Activated T-helper 1 cell treated with anti-CD3 and anti-CD28 coated beads, Interleukin-12 subunit alpha, Interleukin-12 subunit beta, Interleukin-2, Interleukin-4 antibody, amounts not matched to agents 30 ng/mL and 10 ng/mL and 1 ng/mL, durations not matched to agents 14 hours and 24 hours and 36 hours (primary cell): Measurements from ENCODE around the gene TTC19. TPM values are rescaled to one million over a fixed set of nuclear protein-coding genes. Genes with fewer than 3 reads are reported as not detected.

Experiments
- DNase-seq: peaks from one replicate; pipeline ENCODE4 v3.0.0; 2021; ENCODE audit warnings: low spot score
- H3K27ac Mint-ChIP-seq: one replicate; pipeline ENCODE4 v1.8.0; 2021; ENCODE audit warnings: mild to moderate bottlenecking, mixed read lengths
- H3K27me3 Mint-ChIP-seq: one replicate; pipeline ENCODE4 v1.8.0; 2022; ENCODE audit warnings: mild to moderate bottlenecking, moderate library complexity, mixed read lengths; ENCODE audit not compliant: insufficient read depth
- H3K36me3 Mint-ChIP-seq: one replicate; pipeline ENCODE4 v1.8.0; 2021; ENCODE audit warnings: low read depth, mixed read lengths
- H3K4me1 Mint-ChIP-seq: one replicate; pipeline ENCODE4 v1.8.0; 2021; ENCODE audit warnings: low read depth, mixed read lengths
- H3K4me3 Mint-ChIP-seq: one replicate; pipeline ENCODE4 v1.8.0; 2021; ENCODE audit warnings: mild to moderate bottlenecking, moderate library complexity, mixed read lengths
- H3K9me3 Mint-ChIP-seq: one replicate; pipeline ENCODE4 v1.8.0; 2021; ENCODE audit warnings: mixed read lengths
- intact Hi-C: fragments of 100-400 bp; cut with micrococcal nuclease; formaldehyde crosslinking; loops from one replicate; pipeline ENCODE4 v1.15.1; 2024
- total RNA-seq: library from RNA; stranded (reverse); gene quantifications from 2 replicates; pipeline ENCODE4 v1.2.3, GENCODE V29; 2022

Gene TTC19, protein sequence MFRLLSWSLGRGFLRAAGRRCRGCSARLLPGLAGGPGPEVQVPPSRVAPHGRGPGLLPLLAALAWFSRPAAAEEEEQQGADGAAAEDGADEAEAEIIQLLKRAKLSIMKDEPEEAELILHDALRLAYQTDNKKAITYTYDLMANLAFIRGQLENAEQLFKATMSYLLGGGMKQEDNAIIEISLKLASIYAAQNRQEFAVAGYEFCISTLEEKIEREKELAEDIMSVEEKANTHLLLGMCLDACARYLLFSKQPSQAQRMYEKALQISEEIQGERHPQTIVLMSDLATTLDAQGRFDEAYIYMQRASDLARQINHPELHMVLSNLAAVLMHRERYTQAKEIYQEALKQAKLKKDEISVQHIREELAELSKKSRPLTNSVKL
- total RNA-seq: 38.0 and 40.3 TPM in 2 replicates

DNA sequence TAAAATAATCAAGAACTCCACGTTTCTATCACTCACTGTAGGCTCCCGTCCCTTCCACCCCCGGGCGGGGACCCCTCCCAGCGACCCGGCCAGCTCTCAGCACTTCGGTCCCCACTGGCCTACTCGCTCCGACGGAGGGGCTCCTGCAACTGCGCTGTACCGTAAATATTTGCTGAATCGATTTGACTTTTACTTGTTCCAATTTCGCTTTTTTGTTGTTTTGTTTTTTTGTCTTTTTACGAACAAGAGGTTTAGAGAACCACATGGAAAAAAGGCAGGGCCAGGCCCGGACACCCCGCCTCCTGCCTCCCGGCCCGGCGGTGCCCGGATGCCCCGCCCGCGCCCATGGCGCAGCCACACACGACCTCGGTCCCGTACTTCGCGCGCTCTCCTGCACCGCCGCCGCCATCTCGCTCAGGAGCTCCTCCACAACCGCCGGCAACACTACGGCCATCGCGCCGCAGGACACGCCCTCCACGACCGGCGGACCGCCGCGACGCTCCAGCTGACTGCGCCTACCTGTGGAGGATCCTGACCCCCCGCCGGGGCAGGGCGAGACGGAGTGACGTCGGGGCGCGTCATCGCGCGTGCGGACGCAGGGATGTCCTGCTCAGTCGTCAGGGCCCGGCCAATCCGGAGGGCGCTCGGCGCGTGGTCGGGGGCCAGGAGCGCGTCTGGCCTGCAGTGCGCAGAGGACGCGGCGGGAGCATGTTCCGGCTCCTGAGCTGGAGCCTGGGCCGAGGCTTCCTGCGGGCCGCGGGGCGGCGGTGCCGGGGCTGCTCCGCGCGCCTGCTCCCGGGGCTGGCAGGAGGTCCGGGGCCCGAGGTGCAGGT is at the start of gene TTC19, which contains the start of gene ZSWIM7:
TSS of gene TTC19 (plus strand) at position 684 of the 833 bp plus-strand sequence. CDS start at position 709, 25 bp downstream.
TSS of gene ZSWIM7 (minus strand) at position 564 of the 833 bp plus-strand sequence. CDS start at position 454, 110 bp downstream.
- H3K4me3 Mint-ChIP-seq: peak within 1 kb of the TSS; percentile 96
- peaks cover 3% of the 10 kb centered on the region for H3K9me3 Mint-ChIP-seq
- H3K36me3 Mint-ChIP-seq: peaks cover 36% of the 10 kb centered on the region
- H3K27me3 Mint-ChIP-seq: peaks cover 2% of the 10 kb centered on the region
- intact Hi-C loops: loop anchor here (1.0 to 5.0 kb wide), 4 partner anchors 29 to 739 kb away; partner anchors contain the start of gene ZNF286A
- peaks cover 33% of the 10 kb centered on the region for H3K4me1 Mint-ChIP-seq
- DNase-seq: peak; percentile 93
- peak within 1 kb of the TSS; percentile 99 for H3K27ac Mint-ChIP-seq

DNA sequence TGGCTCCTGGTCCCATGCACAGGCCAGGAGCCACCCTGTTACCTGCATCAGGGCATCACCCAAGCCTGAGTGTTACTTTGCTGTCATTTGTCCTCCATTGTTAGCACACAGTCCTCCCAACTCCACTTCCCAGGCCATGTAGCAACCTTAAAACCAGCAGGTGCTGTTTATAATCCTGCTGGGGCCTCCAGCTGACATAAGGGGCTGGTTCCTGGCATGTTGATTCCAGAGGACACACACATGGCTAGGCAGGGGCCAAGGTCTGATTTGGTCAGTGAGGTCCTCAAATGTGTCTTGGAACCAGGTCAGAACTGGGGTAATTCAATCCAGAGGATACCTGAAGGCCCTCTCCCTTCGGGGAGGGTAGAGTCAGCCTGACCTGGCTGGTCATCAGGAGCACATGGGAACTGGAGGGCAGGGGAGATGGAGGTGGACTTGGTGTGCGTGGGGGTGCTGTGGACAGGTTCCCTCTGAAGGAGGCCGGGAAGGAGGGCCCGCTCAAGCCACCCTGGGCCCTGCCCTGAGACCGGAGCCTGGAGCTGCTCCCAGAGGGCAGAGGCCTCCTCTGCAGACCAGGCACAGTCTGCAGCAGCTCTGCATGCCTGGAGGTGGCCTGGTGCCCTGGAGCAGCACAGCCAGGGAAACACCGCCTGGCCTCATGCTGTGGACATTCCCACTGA is 48.1 kb upstream of the TTC19 start:
- peaks cover 12% of the 10 kb centered on the region for H3K4me1 Mint-ChIP-seq
- no peaks in the 10 kb centered on the region for H3K9me3 Mint-ChIP-seq
- peaks cover 46% of the 10 kb centered on the region for H3K27me3 Mint-ChIP-seq
- H3K36me3 Mint-ChIP-seq: no peaks in the 10 kb centered on the region
- no peak overlapping the region for H3K4me3 Mint-ChIP-seq
- intact Hi-C loops: loop anchor here (5.0 kb wide), 1 partner anchor 64 kb away; no protein-coding TSS in a partner anchor
- no peak overlapping the region for H3K27ac Mint-ChIP-seq
- no peak for DNase-seq

DNA sequence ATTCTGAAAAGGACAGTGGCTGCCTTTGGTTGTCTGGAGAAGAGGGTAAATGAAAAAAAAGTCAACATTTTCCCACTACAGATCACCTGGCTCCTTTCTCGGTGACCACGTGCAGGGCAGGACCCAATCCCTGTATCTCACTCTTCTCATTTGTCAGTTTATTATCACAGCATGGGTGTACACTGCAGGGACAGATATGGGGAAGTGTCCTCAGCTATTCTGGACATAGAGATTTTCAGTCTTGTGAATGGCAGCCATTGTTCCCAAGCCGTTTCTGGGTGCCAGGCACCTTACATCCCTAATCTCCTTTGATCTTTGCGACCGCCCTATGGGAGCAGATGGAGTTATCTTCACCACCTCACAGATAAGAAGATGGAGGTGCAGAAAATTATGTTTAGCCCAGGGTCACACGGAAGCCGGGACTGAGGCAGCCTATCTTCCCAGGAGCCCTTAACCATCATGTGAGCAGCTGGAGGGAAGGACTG is 47.5 kb upstream of the TTC19 start:
- DNase-seq: no peak
- no peak overlapping the region for H3K27ac Mint-ChIP-seq
- no peaks in the 10 kb centered on the region for H3K9me3 Mint-ChIP-seq
- H3K36me3 Mint-ChIP-seq: no peaks in the 10 kb centered on the region
- intact Hi-C loops: loop anchor here (5.0 kb wide), 1 partner anchor 65 kb away; no protein-coding TSS in a partner anchor
- H3K4me3 Mint-ChIP-seq: no peak overlapping the region
- H3K27me3 Mint-ChIP-seq: peaks cover 44% of the 10 kb centered on the region
- H3K4me1 Mint-ChIP-seq: peaks cover 17% of the 10 kb centered on the region

DNA sequence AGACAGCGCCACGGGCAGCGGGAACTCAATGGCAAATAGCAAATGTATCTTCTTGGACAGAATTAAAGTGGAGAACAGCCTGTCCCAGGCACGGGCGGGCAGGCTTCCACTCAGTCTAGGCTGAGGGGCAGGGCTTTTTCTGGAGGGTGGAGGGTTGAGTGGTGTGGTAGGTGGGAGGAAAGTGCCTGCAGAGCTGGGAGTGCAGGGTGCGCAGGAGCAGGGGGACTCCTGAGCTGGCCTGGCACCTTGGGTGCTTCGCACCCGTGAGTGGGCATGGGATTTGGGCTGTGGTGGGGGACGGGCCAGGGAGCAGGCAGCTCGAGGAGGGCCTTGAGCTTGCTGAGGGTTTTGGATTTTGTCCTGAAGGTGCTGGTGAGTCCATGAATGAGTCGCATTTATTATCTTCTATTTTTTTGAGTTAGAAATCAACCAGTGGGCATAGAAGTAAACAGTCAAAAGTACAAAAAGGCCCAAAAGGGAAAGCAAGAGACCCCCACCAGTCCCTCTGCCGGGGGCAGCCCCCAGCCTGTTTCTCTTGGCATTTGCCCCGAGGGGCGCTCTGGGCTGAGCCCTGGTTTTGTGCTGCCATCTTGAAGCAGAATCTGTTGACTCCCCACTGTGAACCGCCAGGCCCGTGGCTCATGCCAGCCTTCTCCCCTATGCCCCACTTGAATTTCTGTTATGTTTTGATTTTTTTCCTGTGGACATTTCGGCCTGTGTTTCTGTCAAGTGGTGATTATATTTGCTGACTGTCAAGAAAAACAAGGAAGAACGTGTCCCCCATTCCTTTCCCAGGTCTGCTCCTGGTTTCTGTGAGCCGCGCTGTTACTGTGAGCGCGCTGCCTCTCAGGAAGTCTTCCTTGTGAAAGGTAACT is 46.5 kb upstream of the TTC19 start:
- H3K4me1 Mint-ChIP-seq: peaks cover 24% of the 10 kb centered on the region
- intact Hi-C loops: loop anchor here (5.0 kb wide), 1 partner anchor 66 kb away; no protein-coding TSS in a partner anchor

DNA sequence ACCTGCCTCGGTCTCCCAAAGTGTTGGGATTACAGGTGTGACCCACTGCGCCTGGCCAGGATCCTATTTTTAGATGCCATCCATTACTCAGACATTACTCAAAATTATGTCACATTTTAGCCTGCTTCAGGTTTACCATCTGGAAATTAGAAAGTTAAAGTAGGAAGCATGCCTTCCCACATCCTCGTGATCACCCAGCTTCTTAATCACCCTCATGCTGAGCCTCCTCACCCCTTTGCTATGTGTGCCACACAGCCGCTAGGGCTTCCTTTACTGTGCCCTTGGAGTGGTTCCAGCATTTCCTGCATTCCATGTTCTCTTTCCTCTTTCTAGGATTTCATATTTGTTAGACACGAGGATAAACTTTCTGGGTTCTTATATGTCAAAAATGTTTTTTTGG is 45.4 kb upstream of the TTC19 start:
- peaks cover 34% of the 10 kb centered on the region for H3K4me1 Mint-ChIP-seq
- no peak overlapping the region for H3K27ac Mint-ChIP-seq
- intact Hi-C loops: loop anchor here (5.0 kb wide), 1 partner anchor 67 kb away; no protein-coding TSS in a partner anchor

More for the DNA sequence above, 46.5 kb upstream of the TTC19 start:
- H3K36me3 Mint-ChIP-seq: peaks cover under 1% of the 10 kb centered on the region
- no peak for DNase-seq
- H3K4me3 Mint-ChIP-seq: no peak overlapping the region
- H3K9me3 Mint-ChIP-seq: no peaks in the 10 kb centered on the region
- peaks cover 55% of the 10 kb centered on the region for H3K27me3 Mint-ChIP-seq
- no peak overlapping the region for H3K27ac Mint-ChIP-seq

DNA sequence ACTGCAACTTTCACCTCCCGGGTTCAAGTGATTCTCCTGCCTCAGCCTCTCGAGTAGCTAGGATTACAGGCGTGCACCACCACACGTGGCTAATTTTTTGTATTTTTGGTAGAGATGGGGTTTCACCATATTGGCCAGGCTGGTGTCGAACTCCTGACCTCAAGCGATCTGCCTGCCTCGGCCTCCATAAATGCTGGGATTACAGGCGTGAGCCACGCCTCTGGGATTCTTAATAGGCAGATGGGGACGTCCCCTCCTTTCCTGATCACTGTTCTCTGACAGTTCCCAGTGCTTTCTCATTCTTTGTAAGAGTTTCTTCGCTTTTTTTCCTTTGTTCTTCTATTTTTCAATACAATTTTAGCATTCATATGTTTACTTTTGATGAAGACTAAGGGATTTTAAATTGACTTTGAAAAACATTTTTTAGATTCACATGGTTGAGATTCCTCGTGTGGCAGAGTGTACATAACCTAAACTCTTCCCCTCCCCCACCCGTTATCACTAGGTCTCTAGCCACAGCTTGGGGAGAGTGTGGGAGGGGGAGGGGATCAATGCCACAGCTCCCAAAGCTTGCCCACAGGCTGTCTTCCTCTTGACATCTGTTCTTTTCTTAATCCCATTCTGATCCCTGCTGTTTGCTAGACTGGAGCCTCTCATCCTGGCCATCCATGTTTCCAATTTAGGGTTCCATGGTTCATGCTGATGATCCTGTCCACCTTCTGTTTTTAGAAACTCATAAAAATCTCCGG is 43.7 kb upstream of the TTC19 start:
- Mint-ChIP-seq H3K4me3 (no peak overlapping the region), H3K9me3 (no peaks in the 10 kb centered on the region), H3K27me3 (peaks cover 67% of the 10 kb centered on the region), H3K4me1 (peaks cover 41% of the 10 kb centered on the region), H3K36me3 (peaks cover 2% of the 10 kb centered on the region), H3K27ac (no peak overlapping the region)
- no peak for DNase-seq
- intact Hi-C loops: no loop called here

More for the DNA sequence above, 45.4 kb upstream of the TTC19 start:
- Mint-ChIP-seq H3K27me3 (peaks cover 64% of the 10 kb centered on the region), H3K4me3 (no peak overlapping the region), H3K36me3 (peaks cover 2% of the 10 kb centered on the region), H3K9me3 (no peaks in the 10 kb centered on the region)
- no peak for DNase-seq

DNA sequence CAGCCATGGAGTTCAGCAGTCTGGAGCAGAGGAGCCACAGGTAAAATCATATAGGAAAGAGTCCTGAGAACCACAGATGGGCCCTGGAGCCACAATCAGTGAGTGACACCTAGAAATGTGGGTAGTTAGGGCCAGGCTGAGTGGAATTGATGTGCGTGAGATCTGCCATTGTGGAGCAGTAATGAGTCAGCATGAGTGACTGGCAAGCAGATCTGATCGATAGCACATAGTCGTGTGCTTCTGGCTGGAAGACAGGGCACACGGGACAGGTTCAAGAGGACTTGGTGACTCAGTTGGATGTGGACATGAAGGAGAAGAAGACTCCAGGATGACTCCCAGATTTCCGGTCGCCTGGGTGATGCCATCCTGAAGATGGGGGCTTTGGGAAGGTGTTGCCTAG is 42.4 kb upstream of the TTC19 start:
- intact Hi-C loops: no loop called here
- peak overlapping the region; percentile 26 for H3K27ac Mint-ChIP-seq

DNA sequence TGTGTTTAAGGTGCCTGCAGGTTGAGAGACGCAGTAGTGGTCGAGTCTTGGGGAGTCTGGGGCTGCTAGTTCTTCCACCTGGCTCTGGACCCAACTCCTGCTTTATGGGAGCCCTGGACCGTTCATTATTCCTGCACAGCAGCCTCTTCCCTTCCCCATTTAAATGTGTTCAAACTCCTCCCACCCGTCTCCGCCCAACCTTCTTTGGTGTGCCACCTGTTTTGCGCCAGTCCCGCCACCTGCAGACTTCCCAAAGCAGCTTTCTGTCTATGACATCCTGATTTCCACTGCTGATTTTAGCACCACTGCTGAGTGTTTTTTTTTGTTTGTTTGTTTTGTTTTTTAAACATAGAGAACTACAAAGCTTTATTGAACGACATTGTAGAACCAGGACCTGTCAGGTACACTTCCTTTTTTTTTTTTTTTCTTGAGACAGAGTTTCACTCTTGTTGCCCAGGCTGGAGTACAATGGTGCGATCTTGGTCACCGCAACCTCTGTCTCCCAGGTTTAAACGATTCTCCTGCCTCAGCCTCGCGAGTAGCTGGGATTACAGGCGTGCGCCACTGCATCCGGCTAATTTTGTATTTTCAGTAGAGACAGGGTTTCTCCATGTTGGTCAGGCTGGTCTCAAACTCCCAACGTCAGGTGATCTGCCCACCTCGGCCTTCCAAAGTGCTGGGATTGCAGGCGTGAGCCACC is 41.9 kb upstream of the TTC19 start:
- H3K4me3 Mint-ChIP-seq: no peak overlapping the region
- peaks cover 2% of the 10 kb centered on the region for H3K36me3 Mint-ChIP-seq
- DNase-seq: no peak
- H3K9me3 Mint-ChIP-seq: no peaks in the 10 kb centered on the region
- peaks cover 69% of the 10 kb centered on the region for H3K27me3 Mint-ChIP-seq
- H3K27ac Mint-ChIP-seq: peak overlapping the region; percentile 63
- peaks cover 41% of the 10 kb centered on the region for H3K4me1 Mint-ChIP-seq
- intact Hi-C loops: no loop called here

More for the DNA sequence above, 42.4 kb upstream of the TTC19 start:
- peak; percentile 8 for DNase-seq
- H3K4me1 Mint-ChIP-seq: peaks cover 41% of the 10 kb centered on the region
- H3K36me3 Mint-ChIP-seq: peaks cover 2% of the 10 kb centered on the region
- peaks cover 72% of the 10 kb centered on the region for H3K27me3 Mint-ChIP-seq
- H3K4me3 Mint-ChIP-seq: no peak overlapping the region
- H3K9me3 Mint-ChIP-seq: no peaks in the 10 kb centered on the region

DNA sequence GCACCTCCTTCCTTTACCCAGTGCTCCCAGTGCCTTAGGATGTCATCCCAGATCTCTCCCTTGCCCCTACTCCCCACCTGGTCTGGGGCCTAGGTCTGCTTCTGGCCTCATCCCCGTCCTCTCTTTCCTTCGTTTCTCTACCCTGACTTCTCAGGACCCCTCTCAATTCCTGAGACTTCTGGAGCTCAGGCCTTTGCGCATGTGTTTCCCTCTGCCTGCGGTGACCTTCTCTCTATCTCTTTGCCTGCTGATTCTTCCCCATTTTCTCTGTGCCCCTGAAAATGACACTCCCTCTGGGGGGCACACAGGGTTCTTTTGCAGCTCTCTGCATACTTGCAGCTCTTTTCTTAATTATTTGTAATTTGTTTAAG is 41.2 kb upstream of the TTC19 start:
- no peak for DNase-seq
- intact Hi-C loops: no loop called here
- Mint-ChIP-seq H3K4me1 (peaks cover 41% of the 10 kb centered on the region), H3K9me3 (no peaks in the 10 kb centered on the region), H3K27me3 (peaks cover 71% of the 10 kb centered on the region), H3K4me3 (no peak overlapping the region), H3K27ac (peak overlapping the region; percentile 76), H3K36me3 (peaks cover 2% of the 10 kb centered on the region)

DNA sequence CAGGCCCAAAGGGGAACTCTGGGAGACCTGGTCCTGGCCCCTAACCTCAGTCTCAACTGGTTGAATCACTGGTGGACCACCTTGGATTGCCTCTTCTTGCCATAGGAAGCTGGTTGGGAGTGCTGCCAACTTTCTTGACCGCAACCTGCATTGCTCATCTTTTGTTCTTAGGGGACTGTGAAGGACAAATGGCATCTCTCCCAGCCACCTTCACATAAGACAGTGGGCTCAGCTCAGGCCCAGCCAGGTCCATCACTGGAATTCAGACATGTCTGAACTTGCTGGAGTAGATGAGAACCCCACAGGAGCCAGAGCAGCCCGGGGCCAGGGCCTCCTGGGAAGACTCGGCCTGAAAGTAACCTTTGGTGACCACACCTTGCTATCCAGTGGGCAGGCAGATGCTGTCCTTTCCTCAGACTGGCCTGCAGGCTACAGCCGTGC is 35.9 kb upstream of the TTC19 start:
- no peak for DNase-seq
- H3K4me3 Mint-ChIP-seq: no peak overlapping the region
- H3K27me3 Mint-ChIP-seq: peaks cover 51% of the 10 kb centered on the region
- no peaks in the 10 kb centered on the region for H3K36me3 Mint-ChIP-seq
- H3K9me3 Mint-ChIP-seq: no peaks in the 10 kb centered on the region
- H3K27ac Mint-ChIP-seq: no peak overlapping the region
- intact Hi-C loops: no loop called here
- peaks cover 12% of the 10 kb centered on the region for H3K4me1 Mint-ChIP-seq

DNA sequence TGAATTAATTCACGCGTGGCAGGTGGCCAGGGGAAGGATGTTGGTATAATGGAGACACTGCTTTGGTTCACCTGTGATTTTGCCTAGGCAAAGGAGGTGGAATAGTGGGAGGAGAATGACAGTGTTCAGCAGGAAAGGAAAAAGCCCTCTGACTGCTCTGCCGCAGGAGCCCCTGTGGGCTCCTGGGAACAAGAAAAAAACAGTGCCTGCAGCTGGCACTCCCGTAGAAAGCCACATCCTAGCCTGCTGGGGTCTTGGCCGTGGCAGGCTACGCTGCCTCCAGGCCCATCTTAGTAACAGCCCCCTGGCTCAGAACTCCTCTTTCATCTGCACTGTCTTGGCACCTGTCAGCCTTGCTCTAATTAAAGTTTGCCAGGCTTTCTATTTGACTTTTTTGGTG is 34.1 kb upstream of the TTC19 start:
- Mint-ChIP-seq H3K27ac (no peak overlapping the region), H3K4me3 (no peak overlapping the region), H3K9me3 (no peaks in the 10 kb centered on the region), H3K27me3 (peaks cover 44% of the 10 kb centered on the region), H3K36me3 (no peaks in the 10 kb centered on the region), H3K4me1 (no peaks in the 10 kb centered on the region)
- intact Hi-C loops: no loop called here
- no peak for DNase-seq
